HG03103 (cell line): ENCODE results near the gene LDB1.

ENCODE experiments used
- ATAC-seq: cut with Tn5 transposase; IDR thresholded peaks from one replicate; pipeline ENCODE4 v1.9.1; 2021; ENCODE audit warnings: low read depth; ENCODE audit not compliant: unreplicated experiment

The LDB1 gene, protein sequence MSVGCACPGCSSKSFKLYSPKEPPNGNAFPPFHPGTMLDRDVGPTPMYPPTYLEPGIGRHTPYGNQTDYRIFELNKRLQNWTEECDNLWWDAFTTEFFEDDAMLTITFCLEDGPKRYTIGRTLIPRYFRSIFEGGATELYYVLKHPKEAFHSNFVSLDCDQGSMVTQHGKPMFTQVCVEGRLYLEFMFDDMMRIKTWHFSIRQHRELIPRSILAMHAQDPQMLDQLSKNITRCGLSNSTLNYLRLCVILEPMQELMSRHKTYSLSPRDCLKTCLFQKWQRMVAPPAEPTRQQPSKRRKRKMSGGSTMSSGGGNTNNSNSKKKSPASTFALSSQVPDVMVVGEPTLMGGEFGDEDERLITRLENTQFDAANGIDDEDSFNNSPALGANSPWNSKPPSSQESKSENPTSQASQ

DNA sequence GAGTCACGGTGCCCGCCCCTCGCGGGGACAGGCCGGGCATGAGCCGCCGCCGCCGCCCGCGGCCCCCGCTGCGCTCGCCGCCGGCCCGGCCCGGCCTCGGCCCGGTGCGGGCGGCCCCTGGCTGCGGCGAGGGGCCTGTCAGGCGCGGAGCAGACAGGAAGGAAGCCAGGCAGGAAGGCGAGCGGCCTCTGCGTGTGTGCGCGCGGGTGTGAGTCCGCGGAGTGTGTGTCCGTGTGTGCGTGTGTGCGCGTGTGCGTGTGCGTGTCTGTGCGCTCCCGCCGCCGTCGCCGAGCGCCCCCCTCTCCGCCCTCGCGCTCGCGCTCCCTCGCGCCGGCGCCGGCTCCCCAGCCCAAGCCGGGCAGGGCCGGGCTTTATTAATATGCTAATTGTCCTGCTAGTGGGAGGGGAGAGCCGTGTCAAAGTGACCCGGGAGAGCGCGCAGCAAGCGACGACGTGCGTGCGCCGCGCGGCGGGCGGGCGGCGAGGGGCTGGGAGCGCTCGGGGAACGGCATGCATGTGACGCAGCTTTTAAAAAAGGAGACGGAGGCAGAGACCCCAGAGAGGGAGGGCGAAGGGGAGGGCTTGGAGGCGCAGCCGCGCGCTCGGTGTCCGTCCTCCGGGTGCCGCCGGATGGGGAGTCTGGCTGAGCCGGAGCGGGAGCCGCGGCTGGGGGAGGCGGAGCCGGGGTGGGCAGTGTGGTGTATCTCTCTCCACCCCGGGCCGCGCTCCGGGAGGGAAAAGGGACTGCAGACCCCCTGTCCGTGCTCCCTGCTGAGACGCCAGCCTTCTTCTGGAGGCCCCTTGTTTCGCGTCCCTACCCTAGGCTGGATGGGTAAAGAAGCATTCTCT, at the start of gene LDB1:
Gene LDB1 (minus strand): TSS at position 227 of the 849 bp plus-strand sequence. CDS start 258 bp downstream, outside the sequence.
- ATAC-seq, result peak; percentile 40

GRCh38 chr10:102167861-102168260, 47.7 kb upstream of the LDB1 start:
- ATAC-seq, result no peak

DNA sequence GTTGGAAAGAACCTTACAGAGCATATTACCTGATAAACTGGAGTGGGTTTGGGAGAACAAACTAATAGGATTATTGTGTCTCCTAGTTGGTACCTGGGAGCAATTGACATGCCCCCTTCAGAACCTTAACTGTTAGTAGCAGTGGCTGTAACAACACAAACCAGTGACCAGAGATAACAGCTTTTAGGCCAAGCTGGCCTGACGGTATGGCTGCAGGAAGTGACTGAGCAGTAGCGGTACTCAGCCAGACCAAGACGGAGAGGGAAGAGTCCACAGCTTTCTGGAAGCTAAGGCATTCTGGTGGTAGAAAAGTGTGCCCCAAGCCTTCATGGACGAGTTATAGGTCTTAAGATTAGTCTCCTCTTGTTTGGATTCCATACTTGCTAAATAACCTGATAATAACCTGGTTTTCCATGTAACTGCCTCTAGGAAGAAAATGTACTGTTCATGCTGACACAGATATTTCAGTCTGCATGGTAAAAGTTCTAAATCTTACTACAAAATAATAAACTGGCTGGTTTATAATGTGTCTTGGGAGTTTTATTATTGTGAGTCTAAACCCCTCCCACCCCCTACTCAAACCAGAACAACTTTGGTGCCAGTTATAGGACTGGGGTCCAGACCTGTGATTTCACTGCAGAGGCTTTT, 43.3 kb upstream of the LDB1 start:
- no peak for ATAC-seq

DNA sequence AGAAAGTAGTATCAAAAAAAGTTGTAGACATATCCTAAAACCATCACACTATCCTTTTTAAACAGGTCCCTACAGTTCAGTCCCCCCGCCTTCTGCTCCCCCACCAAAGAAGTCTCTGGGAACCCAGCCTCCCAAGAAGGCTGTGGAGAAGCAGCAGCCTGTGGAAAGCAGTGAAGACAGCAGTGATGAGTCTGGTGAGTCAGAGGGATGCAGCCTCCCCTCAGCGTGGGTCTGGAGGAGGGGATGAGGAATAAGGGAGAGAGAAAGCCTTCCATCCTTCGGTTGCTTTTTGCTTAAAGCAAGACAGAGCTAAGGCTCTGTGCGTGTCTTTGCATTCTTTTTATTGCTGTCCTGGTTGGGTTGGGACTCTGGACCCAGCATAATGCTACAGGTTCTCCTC, 39.7 kb upstream of the LDB1 start:
- no peak for ATAC-seq

DNA sequence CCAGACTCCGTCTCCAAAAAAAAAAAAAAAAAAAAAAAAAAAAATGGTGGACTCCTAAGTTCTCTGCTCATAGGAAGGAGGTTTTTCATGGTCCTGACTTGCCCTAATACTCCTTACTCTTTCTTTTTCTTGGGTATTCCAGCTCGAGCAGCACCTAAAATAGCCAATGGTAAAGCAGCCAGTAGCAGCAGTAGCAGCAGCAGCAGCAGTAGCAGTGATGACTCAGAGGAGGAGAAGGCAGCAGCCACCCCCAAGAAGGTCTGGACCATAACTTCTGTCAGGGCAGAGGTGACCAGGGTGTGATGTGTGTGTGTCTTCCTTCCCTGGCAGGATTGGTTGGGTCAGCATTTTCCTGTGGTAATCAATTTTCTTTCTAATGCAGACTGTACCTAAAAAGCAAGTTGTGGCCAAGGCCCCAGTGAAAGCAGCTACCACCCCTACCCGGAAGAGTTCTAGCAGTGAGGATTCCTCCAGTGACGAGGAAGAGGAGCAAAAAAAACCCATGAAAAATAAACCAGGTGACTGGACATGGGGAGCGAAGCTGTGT, 39.0 kb upstream of the LDB1 start:
- ATAC-seq, result no peak

- no peak for ATAC-seq
Measured at GRCh38 chr10:102157224-102157623, 37.1 kb upstream of the LDB1 start.

DNA sequence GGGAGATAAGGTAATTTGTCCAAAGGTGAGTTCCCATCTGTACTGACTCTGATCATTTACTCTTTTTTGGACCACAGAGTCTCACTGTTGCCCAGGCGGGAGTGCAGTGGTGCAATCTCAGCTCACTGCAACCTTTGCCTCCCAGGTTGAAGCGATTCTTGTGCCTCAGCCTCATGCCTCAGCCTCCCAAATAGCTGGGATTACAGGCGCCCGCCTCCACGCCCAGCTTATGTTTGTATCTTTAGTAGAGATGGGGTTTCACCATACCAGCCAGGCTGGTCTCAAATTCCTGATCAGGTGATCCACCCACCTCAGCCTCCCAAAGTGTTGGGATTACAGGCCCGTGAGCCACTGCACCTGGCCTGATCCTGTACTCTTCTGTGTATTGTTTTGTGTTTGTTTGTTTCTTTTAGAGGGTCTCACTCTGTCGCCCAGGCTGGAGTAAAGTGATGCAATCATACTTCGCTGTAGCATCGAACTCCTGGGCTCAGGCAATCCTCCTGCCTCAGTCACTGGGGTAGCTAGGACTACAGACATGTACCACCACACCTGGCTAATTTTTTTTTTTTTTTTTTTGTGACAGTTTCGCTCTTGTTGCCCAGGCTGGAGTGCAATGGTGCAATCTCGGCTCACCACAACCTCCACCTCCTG, 34.4 kb upstream of the LDB1 start:
- no peak for ATAC-seq

- ATAC-seq, result no peak
Measured at GRCh38 chr10:102153093-102153620, 33.0 kb upstream of the LDB1 start.

- peak; percentile 2 for ATAC-seq
Measured at GRCh38 chr10:102152545-102152890, 32.4 kb upstream of the LDB1 start.

GRCh38 chr10:102151774-102152544, 31.8 kb upstream of the LDB1 start, which contains the start of gene NOLC1:
Gene NOLC1 (plus strand): TSS chr10:102152389. CDS start chr10:102152411, 22 bp downstream.
- ATAC-seq, result peak; percentile 91

- ATAC-seq, result no peak
Measured at GRCh38 chr10:102150970-102151773, 31.0 kb upstream of the LDB1 start.

DNA sequence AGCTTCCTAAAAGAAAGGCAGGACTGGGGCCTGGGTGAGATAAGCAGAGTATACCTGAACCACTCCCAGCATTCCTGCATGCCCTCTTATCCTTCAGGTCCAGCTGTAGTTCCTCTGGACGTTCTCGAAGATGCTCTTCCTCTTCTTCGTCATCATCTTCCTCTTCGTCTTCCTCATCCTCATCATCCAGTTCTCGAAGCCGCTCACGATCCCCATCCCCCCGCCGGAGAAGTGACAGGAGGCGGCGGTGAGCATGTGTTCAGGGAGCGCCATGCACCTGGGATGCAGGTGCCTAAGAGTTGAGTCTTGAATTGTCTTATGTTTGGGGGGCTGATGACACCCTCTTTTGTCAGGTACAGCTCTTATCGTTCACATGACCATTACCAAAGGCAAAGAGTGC, 28.1 kb upstream of the LDB1 start:
- no peak for ATAC-seq

DNA sequence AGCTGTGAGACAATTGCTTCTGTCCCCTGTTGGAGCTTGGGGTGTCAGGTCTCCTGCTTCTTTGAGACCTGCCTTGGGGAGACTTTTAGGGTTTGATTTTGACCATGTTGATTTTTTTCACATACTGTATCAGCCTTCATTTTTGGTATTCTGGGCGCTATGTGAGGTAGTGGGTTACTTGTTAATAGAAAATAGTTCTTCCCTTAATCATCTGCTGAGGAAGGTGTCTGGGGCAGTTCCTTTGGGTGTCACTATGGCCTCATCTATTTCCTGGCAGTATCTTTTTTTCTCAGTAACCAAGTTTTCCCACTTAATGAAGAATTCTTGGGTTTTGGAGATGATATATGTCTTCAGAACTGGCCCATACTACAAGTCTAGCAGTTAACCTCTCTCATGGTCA, 27.4 kb upstream of the LDB1 start:
- ATAC-seq, result no peak

- no peak for ATAC-seq
Measured at GRCh38 chr10:102146971-102147428, 26.8 kb upstream of the LDB1 start.

DNA sequence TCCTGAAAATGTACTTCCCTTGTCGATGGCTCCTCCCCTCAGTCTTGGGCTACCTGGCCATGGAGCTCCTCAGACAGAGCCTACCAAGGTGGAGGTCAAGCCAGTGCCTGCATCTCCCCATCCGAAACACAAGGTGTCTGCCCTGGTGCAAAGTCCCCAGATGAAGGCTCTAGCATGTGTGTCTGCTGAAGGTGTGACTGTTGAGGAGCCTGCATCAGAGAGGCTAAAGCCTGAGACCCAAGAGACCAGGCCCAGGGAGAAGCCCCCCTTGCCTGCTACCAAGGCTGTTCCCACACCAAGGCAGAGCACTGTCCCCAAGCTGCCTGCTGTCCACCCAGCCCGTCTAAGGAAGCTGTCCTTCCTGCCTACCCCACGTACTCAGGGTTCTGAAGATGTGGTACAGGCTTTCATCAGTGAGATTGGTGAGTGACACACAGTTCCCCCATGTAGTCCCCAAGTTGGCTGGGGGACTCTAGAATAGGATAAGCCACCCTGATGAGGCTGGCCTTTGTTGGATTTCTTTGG, 21.5 kb upstream of the LDB1 start:
- ATAC-seq, result no peak

DNA sequence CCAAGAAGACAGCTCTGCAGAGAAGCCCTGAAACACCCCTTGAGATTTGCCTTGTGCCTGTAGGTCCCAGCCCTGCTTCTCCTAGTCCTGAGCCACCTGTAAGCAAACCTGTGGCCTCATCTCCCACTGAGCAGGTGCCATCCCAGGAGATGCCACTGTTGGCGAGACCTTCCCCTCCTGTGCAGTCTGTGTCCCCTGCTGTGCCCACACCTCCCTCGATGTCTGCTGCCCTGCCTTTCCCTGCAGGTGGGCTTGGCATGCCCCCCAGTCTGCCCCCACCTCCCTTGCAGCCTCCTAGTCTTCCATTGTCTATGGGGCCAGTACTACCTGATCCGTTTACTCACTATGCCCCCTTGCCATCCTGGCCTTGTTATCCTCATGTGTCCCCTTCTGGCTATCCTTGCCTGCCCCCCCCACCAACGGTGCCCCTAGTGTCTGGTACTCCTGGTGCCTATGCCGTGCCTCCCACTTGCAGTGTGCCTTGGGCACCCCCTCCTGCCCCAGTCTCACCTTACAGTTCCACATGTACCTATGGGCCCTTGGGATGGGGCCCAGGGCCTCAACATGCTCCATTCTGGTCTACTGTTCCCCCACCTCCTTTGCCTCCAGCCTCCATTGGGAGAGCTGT, 20.9 kb upstream of the LDB1 start:
- no peak for ATAC-seq

- ATAC-seq, result no peak
Measured at GRCh38 chr10:102140218-102140617, 20.1 kb upstream of the LDB1 start.
